CD4-positive, alpha-beta memory T cell (primary cell): ENCODE results near the gene GRIK2. TPM values are rescaled to one million over a fixed set of nuclear protein-coding genes. Genes with fewer than 3 reads are reported as not detected.

Source experiments
- CTCF ChIA-PET: fragments of 350-600 bp; sonication (Branson Sonifier 250); formaldehyde crosslinking; loops from one replicate; lab custom pipeline; 2021; ENCODE audit warnings: inconsistent platforms; ENCODE audit not compliant: partially characterized antibody; lab: Charles Lee
- POLR2A ChIA-PET: fragments of 350-600 bp; sonication (Branson Sonifier 250); formaldehyde crosslinking; loops from one replicate; lab custom pipeline; 2021; ENCODE audit not compliant: partially characterized antibody; lab: Charles Lee
- DNase-seq, 5 donors: peaks; one replicate each; pipeline versions ENCODE4 v3.0.0 to v3.0.0-alpha.2; 2020 to 2022; ENCODE audit warnings: mixed read lengths in 1 of 5
- H3K27ac ChIP-seq: one replicate; pipeline ENCODE4 v1.7.0; 2013; ENCODE audit warnings: low read depth, low read length
- H3K27me3 ChIP-seq: 2 replicates; pipeline ENCODE4 v1.7.0; 2013; ENCODE audit warnings: mild to moderate bottlenecking, low read length, moderate library complexity; ENCODE audit not compliant: insufficient read depth
- H3K36me3 ChIP-seq: 2 replicates; pipeline ENCODE4 v1.7.0; 2013; ENCODE audit warnings: mild to moderate bottlenecking, low read length, moderate library complexity; ENCODE audit not compliant: insufficient read depth
- H3K4me1 ChIP-seq: 2 replicates; pipeline ENCODE4 v1.7.0; 2013; ENCODE audit warnings: mild to moderate bottlenecking, low read length, moderate library complexity; ENCODE audit not compliant: insufficient read depth
- H3K4me3 ChIP-seq, 2 donors: one replicate each; pipeline ENCODE4 v1.7.0; 2013; ENCODE audit warnings: low read length in 2 of 2, mild to moderate bottlenecking in 1 of 2
- H3K9me3 ChIP-seq, 2 donors: one replicate each; pipeline ENCODE4 v1.7.0; 2013; ENCODE audit warnings: low read length in 2 of 2, control low read depth in 1 of 2; ENCODE audit not compliant: control insufficient read depth in 1 of 2
- H3K27ac Mint-ChIP-seq, 7 donors: one replicate each; pipeline ENCODE4 v1.8.0; 2020 to 2021; ENCODE audit warnings: mixed read lengths in 7 of 7, mild to moderate bottlenecking in 6 of 7, inconsistent platforms in 3 of 7, moderate library complexity in 3 of 7
- H3K27me3 Mint-ChIP-seq, 2 donors: one replicate each; pipeline ENCODE4 v1.8.0; 2020 to 2021; ENCODE audit warnings: mixed read lengths in 2 of 2
- H3K36me3 Mint-ChIP-seq, 2 donors: one replicate each; pipeline ENCODE4 v1.8.0; 2020 to 2021; ENCODE audit warnings: mixed read lengths in 2 of 2, inconsistent platforms in 1 of 2, mild to moderate bottlenecking in 1 of 2
- H3K4me1 Mint-ChIP-seq, 4 donors: one replicate each; pipeline ENCODE4 v1.8.0; 2020 to 2021; ENCODE audit warnings: mixed read lengths in 4 of 4, mild to moderate bottlenecking in 1 of 4
- H3K4me3 Mint-ChIP-seq, 8 donors: one replicate each; pipeline ENCODE4 v1.8.0; 2020 to 2021; ENCODE audit warnings: mixed read lengths in 8 of 8, mild to moderate bottlenecking in 7 of 8, moderate library complexity in 6 of 8, inconsistent platforms in 3 of 8
- H3K9me3 Mint-ChIP-seq, 8 donors: one replicate each; pipeline ENCODE4 v1.8.0; 2020 to 2021; ENCODE audit warnings: mixed read lengths in 8 of 8, mild to moderate bottlenecking in 5 of 8, inconsistent platforms in 3 of 8, moderate library complexity in 1 of 8
- intact Hi-C: fragments of 100-400 bp; cut with micrococcal nuclease; formaldehyde crosslinking; loops from one replicate; pipeline ENCODE4 v1.15.1; 2023
- polyA plus RNA-seq, 2 donors: library from polyadenylated mRNA; unstranded; fragments of 300-500 nt; fragmentation: Illumina TruSeq; gene quantifications; one replicate each; pipeline ENCODE4 v1.2.3, GENCODE V29; 2021
- total RNA-seq, 2 experiments: library from RNA; stranded (reverse); gene quantifications; one replicate each; pipeline ENCODE4 v1.2.3, GENCODE V29; 2021

Gene GRIK2
- total and polyA plus RNA-seq, 4 experiments from 2014 or later = not detected

GRCh38 chr6:101458336-101458735 lies 64.8 kb downstream of the GRIK2 start:
- H3K27me3 Mint-ChIP-seq = no peaks in the 10 kb centered on the region
- H3K4me1 Mint-ChIP-seq = no peaks in the 10 kb centered on the region
- H3K4me3 ChIP-seq = no peak overlapping the region
- no peak overlapping the region for H3K4me3 Mint-ChIP-seq
- H3K27ac ChIP-seq = no peak overlapping the region
- no peaks in the 10 kb centered on the region for H3K36me3 ChIP-seq
- no peaks in the 10 kb centered on the region for H3K4me1 ChIP-seq
- H3K36me3 Mint-ChIP-seq = no peaks in the 10 kb centered on the region
- CTCF ChIA-PET = no interaction called here
- no peak overlapping the region for H3K27ac Mint-ChIP-seq
- intact Hi-C loops = no loop called here
- POLR2A ChIA-PET = no interaction called here
- peak in 1 of 5 donors; percentile 30 for DNase-seq
- H3K9me3 ChIP-seq = no peaks in the 10 kb centered on the region
- peaks cover 0 to 4% (median under 1%) of the 10 kb centered on the region in 8 donors for H3K9me3 Mint-ChIP-seq
- H3K27me3 ChIP-seq = no peaks in the 10 kb centered on the region

- Mint-ChIP-seq H3K27ac (no peak overlapping the region), H3K27me3 (no peaks in the 10 kb centered on the region), H3K4me3 (no peak overlapping the region), H3K4me1 (no peaks in the 10 kb centered on the region), H3K36me3 (no peaks in the 10 kb centered on the region), H3K9me3 (peaks cover 0 to 4% (median under 1%) of the 10 kb centered on the region in 8 donors)
- Histone ChIP-seq H3K4me3 (no peak overlapping the region), H3K27ac (no peak overlapping the region), H3K27me3 (no peaks in the 10 kb centered on the region), H3K4me1 (no peaks in the 10 kb centered on the region), H3K9me3 (no peaks in the 10 kb centered on the region), H3K36me3 (no peaks in the 10 kb centered on the region)
- DNase-seq = no peak
- intact Hi-C loops = no loop called here
- ChIA-PET CTCF (no interaction called here), POLR2A (no interaction called here)
Observed at GRCh38 chr6:101458826-101459225, 65.3 kb downstream of the GRIK2 start.

- Mint-ChIP-seq H3K36me3 (no peaks in the 10 kb centered on the region), H3K27ac (no peak overlapping the region), H3K4me1 (peaks cover 0 to 1% (median 0%) of the 10 kb centered on the region in 4 donors), H3K9me3 (peaks cover 0 to 5% (median 3%) of the 10 kb centered on the region in 8 donors), H3K27me3 (no peaks in the 10 kb centered on the region), H3K4me3 (no peak overlapping the region)
- Histone ChIP-seq H3K27me3 (no peaks in the 10 kb centered on the region), H3K4me1 (no peaks in the 10 kb centered on the region), H3K27ac (no peak overlapping the region), H3K4me3 (no peak overlapping the region), H3K9me3 (no peaks in the 10 kb centered on the region), H3K36me3 (no peaks in the 10 kb centered on the region)
- ChIA-PET POLR2A (no interaction called here), CTCF (no interaction called here)
- DNase-seq = no peak
- intact Hi-C loops = no loop called here
Observed at GRCh38 chr6:101462576-101462975, 69.1 kb downstream of the GRIK2 start.

GRCh38 chr6:101465863-101466262 lies 72.4 kb downstream of the GRIK2 start:
- no peak for DNase-seq
- intact Hi-C loops = no loop called here
- H3K4me3 ChIP-seq = no peak overlapping the region
- Mint-ChIP-seq H3K4me3 (no peak overlapping the region), H3K36me3 (no peaks in the 10 kb centered on the region), H3K27me3 (no peaks in the 10 kb centered on the region), H3K9me3 (peaks cover 0 to 8% (median 3%) of the 10 kb centered on the region in 8 donors), H3K4me1 (peaks cover 0 to 1% (median 0%) of the 10 kb centered on the region in 4 donors), H3K27ac (no peak overlapping the region)
- POLR2A ChIA-PET = no interaction called here
- no peaks in the 10 kb centered on the region for H3K36me3 ChIP-seq
- H3K9me3 ChIP-seq = no peaks in the 10 kb centered on the region
- no peaks in the 10 kb centered on the region for H3K27me3 ChIP-seq
- H3K27ac ChIP-seq = no peak overlapping the region
- CTCF ChIA-PET = no interaction called here
- no peaks in the 10 kb centered on the region for H3K4me1 ChIP-seq

GRCh38 chr6:101477436-101477835 lies 83.9 kb downstream of the GRIK2 start:
- Histone ChIP-seq H3K27ac (no peak overlapping the region), H3K4me3 (no peak overlapping the region), H3K36me3 (no peaks in the 10 kb centered on the region), H3K27me3 (no peaks in the 10 kb centered on the region), H3K9me3 (no peaks in the 10 kb centered on the region), H3K4me1 (no peaks in the 10 kb centered on the region)
- intact Hi-C loops = no loop called here
- Mint-ChIP-seq H3K27me3 (no peaks in the 10 kb centered on the region), H3K4me1 (no peaks in the 10 kb centered on the region), H3K4me3 (no peak overlapping the region), H3K27ac (no peak overlapping the region), H3K36me3 (no peaks in the 10 kb centered on the region), H3K9me3 (peaks cover 0 to 4% (median 0%) of the 10 kb centered on the region in 8 donors)
- ChIA-PET CTCF (no interaction called here), POLR2A (no interaction called here)
- DNase-seq = no peak

GRCh38 chr6:101478891-101479290 lies 85.4 kb downstream of the GRIK2 start:
- ChIA-PET CTCF (no interaction called here), POLR2A (no interaction called here)
- H3K36me3 ChIP-seq = no peaks in the 10 kb centered on the region
- no peak overlapping the region for H3K4me3 ChIP-seq
- Mint-ChIP-seq H3K4me1 (no peaks in the 10 kb centered on the region), H3K36me3 (no peaks in the 10 kb centered on the region), H3K27ac (no peak overlapping the region), H3K27me3 (no peaks in the 10 kb centered on the region), H3K9me3 (peaks cover 0 to 4% (median 0%) of the 10 kb centered on the region in 8 donors), H3K4me3 (no peak overlapping the region)
- no peaks in the 10 kb centered on the region for H3K9me3 ChIP-seq
- no peak overlapping the region for H3K27ac ChIP-seq
- no peak for DNase-seq
- no peaks in the 10 kb centered on the region for H3K4me1 ChIP-seq
- H3K27me3 ChIP-seq = no peaks in the 10 kb centered on the region
- intact Hi-C loops = no loop called here

GRCh38 chr6:101482606-101483005 lies 89.1 kb downstream of the GRIK2 start:
- no peaks in the 10 kb centered on the region for H3K36me3 Mint-ChIP-seq
- DNase-seq = no peak
- ChIA-PET CTCF (no interaction called here), POLR2A (no interaction called here)
- Histone ChIP-seq H3K36me3 (no peaks in the 10 kb centered on the region), H3K4me3 (no peak overlapping the region), H3K27me3 (no peaks in the 10 kb centered on the region), H3K27ac (no peak overlapping the region), H3K4me1 (no peaks in the 10 kb centered on the region), H3K9me3 (no peaks in the 10 kb centered on the region)
- H3K4me3 Mint-ChIP-seq = no peak overlapping the region
- no peaks in the 10 kb centered on the region for H3K27me3 Mint-ChIP-seq
- H3K4me1 Mint-ChIP-seq = no peaks in the 10 kb centered on the region
- intact Hi-C loops = no loop called here
- no peak overlapping the region for H3K27ac Mint-ChIP-seq
- peaks cover 0 to 4% (median 0%) of the 10 kb centered on the region in 8 donors for H3K9me3 Mint-ChIP-seq

GRCh38 chr6:101484781-101485180 lies 91.3 kb downstream of the GRIK2 start:
- DNase-seq = no peak
- no peaks in the 10 kb centered on the region for H3K4me1 ChIP-seq
- intact Hi-C loops = no loop called here
- ChIA-PET POLR2A (no interaction called here), CTCF (no interaction called here)
- no peaks in the 10 kb centered on the region for H3K27me3 ChIP-seq
- no peaks in the 10 kb centered on the region for H3K36me3 ChIP-seq
- H3K9me3 Mint-ChIP-seq = peaks cover 0 to 4% (median 0%) of the 10 kb centered on the region in 8 donors
- H3K36me3 Mint-ChIP-seq = no peaks in the 10 kb centered on the region
- no peaks in the 10 kb centered on the region for H3K27me3 Mint-ChIP-seq
- no peak overlapping the region for H3K4me3 ChIP-seq
- no peak overlapping the region for H3K27ac Mint-ChIP-seq
- H3K27ac ChIP-seq = no peak overlapping the region
- H3K9me3 ChIP-seq = no peaks in the 10 kb centered on the region
- no peaks in the 10 kb centered on the region for H3K4me1 Mint-ChIP-seq
- no peak overlapping the region for H3K4me3 Mint-ChIP-seq
